PC-3 (cell line): ENCODE results near the gene POMZP3.
"Not testable (repeated sequence)": the region's sequence is repeated elsewhere in the genome, so short reads cannot be mapped to it uniquely, and the experiment has no call there.

Source experiments
- CTCF ChIP-seq: fragments of 300-600 bp; sonication (generic); conservative IDR thresholded peaks from 2 replicates; pipeline ENCODE4 v1.5.1; 2017; ENCODE audit warnings: antibody characterized with exemption, low read depth, mild to moderate bottlenecking, low read length
- EZH2 ChIP-seq: fragments of 300-600 bp; sonication (generic); IDR thresholded peaks from one replicate; pipeline ENCODE4 v1.6.1; 2017; ENCODE audit warnings: antibody characterized with exemption, mild to moderate bottlenecking, low read length; ENCODE audit not compliant: unreplicated experiment
- EZH2phosphoT487 ChIP-seq: fragments of 300-600 bp; sonication (generic); IDR thresholded peaks from 2 replicates; pipeline ENCODE4 v1.6.1; 2018; ENCODE audit warnings: mild to moderate bottlenecking, antibody characterized with exemption, low read length, borderline replicate concordance

GRCh38 chr7:76656425-76656824 lies 29.3 kb upstream of the POMZP3 start:
- not testable (repeated sequence) for TF ChIP-seq CTCF, EZH2phosphoT487, EZH2
